AG10803 (cell line): ENCODE data around the gene LSM4.

ENCODE experiments used
- DNase-seq: peaks from one replicate; pipeline ENCODE4 v3.0.0; 2010; ENCODE audit warnings: low read depth
- H3K4me3 ChIP-seq: 2 replicates; pipeline ENCODE4 v1.5.1; 2011; ENCODE audit warnings: mild to moderate bottlenecking, low read length, control low read depth
- CTCF ChIP-seq: conservative IDR thresholded peaks from 2 replicates; pipeline ENCODE4 v1.5.1; 2011; ENCODE audit warnings: mild to moderate bottlenecking, low read length, control low read depth, inconsistent platforms

Gene LSM4

GRCh38 chr19:18280247-18281081 is 42.4 kb downstream of the LSM4 start:
- H3K4me3 ChIP-seq, result peak overlapping the region; percentile 99
- no peak for TF ChIP-seq CTCF
- DNase-seq, result peak; percentile 73

DNA sequence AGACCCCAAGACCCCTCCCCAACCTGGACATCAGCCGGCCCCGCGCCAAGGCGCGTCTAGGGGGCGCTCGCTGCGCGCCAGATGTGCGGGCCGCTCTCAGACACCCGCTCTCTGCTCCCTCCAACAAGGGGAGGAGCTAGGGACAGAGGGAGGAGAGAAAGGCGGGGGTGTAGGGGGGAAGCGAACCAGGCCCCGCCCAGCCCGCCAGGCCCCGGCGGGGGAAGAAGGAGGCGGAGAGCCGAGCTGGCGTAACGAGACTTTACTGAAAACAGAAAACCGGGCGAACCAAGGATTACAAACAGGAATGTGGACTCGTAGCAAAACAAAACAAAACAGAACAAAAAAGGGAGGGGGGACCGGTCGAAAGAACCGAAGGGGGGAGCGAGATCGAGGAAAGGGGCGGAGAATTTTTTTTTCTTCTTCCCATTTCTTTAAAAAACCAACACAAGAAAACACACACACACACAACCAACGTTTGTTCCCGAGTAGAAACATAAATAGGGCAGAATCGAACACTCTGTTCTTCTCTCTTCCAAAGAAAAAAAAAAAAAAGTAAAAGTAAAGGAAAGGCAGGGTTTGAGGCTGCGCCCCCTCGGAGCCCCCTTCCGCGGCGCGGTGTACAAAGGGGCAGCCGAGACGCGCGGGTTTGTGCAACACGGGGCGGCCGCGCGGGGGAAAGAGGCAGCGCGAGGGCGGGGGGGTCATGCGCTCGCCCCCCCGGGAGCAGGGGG is 43.2 kb downstream of the LSM4 start:
- peak; percentile 69 for TF ChIP-seq CTCF
- H3K4me3 ChIP-seq, result peak overlapping the region; percentile 99
- DNase-seq, result peak; percentile 94

GRCh38 chr19:18279266-18279515 is 43.7 kb downstream of the LSM4 start:
- peak overlapping the region; percentile 99 for H3K4me3 ChIP-seq
- no peak for TF ChIP-seq CTCF
- no peak for DNase-seq

DNA sequence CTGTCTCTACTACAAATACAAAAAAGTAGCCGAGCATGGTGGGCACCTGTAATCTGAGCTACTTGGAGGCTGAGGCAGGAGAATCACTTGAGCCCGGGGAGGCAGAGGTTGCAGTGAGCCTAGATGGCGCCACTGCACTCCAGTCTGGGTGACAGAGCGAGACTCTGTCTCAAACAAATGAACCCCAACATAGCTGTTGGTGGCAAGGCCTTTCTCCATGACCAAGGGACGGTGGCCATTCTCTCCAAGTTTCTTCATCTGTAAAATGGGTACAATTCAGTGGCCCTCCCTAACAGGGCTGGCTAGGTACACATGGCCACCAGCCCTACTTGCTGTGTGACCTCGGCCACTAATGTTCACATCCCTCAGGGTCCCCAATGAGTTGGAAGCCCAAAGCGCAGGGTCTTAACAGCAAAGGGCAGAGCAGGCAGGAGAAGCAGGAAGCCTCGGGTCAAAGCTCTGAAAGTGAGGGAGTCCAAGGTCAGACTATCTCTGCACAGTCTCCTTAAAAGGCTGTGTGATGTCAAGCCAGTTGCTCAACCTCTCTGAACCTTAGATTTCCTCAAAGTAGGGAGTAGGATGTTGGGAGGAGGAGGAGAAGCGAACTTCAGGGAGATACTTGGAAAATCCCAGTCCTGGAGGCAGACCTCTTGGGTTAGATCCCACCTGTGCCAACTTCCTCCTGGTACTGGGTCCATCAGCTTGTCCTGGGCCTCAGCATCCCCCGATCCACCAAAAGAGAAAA is 44.2 kb downstream of the LSM4 start:
- no peak for DNase-seq
- peak overlapping the region; percentile 99 for H3K4me3 ChIP-seq
- TF ChIP-seq CTCF, result peak; percentile 29; the same call in 1 of the 2 replicates

GRCh38 chr19:18274781-18275356 is 48.0 kb downstream of the LSM4 start:
- H3K4me3 ChIP-seq, result peak overlapping the region; percentile 24; the same call in 1 of the 2 replicates
- TF ChIP-seq CTCF, result peak; percentile 17; the same call in 1 of the 2 replicates
- DNase-seq, result peak; percentile 88

DNA sequence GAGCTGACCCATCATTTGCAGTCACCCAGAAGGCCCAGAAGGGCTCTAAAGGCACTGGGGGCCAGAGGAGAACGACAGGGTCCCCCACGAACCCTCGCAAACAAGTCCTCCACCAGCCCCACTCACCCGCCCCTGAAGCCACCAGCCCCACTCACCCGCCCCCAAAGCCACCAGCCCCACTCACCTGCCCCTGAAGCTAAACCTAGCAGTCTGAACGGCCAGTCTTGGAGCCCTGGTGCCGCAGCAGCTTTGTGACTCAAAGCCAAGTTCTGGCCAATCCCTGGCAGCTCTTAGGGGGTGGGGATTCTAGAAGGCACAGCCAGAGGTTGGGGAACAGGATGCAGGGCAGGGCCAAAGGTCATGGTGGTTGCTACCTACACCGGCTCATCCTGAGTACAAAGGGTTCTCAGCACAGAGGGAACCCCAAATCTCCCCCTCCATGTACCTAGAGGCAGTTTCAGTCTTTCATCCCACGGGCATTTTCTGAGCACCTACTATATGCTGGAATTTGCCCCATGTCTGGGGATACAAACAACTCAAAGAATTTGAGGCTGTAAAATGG is 48.6 kb downstream of the LSM4 start, which contains the start of gene IQCN:
Gene IQCN (minus strand): TSS at position 234 of the 562 bp plus-strand sequence. CDS start 4,974 bp downstream, outside the sequence.
- H3K4me3 ChIP-seq, result peak within 1 kb of the TSS; percentile 24; the same call in 1 of the 2 replicates
- no peak for TF ChIP-seq CTCF
- DNase-seq, result no peak
